Body of pancreas (tissue), 4 donors: ENCODE data around the gene ODF2L. TPM values are rescaled to one million over a fixed set of nuclear protein-coding genes. Genes with fewer than 3 reads are reported as not detected.

Source experiments
- ATAC-seq: fragments of 150-250 bp; one replicate; pipeline ENCODE4 v1.9.1; 2016
- DNase-seq, 4 donors: peaks; one replicate each; pipeline ENCODE4 v3.0.0-alpha.2; 2019
- H3K27ac ChIP-seq, 4 donors: fragments of 200-600 bp; sonication (generic); 1 replicate in 3 of 4; 2 replicates in 1 of 4; pipeline versions ENCODE4 v1.5.1 to v1.6.1; 2016 to 2019; ENCODE audit warnings: mild to moderate bottlenecking in 1 of 4, mixed read lengths in 1 of 4, moderate library complexity in 1 of 4
- H3K27me3 ChIP-seq, 2 donors: fragments of 200-600 bp; sonication (generic); one replicate each; pipeline ENCODE4 v1.6.0; 2016; ENCODE audit warnings: mild to moderate bottlenecking in 1 of 2
- H3K36me3 ChIP-seq, 2 donors: fragments of 200-600 bp; sonication (generic); replicated peaks in 1 of 2; 2 replicates each; pipeline ENCODE4 v1.5.1; 2016; ENCODE audit warnings: low read depth in 2 of 2; ENCODE audit not compliant: insufficient read depth in 1 of 2
- H3K4me1 ChIP-seq: fragments of 200-600 bp; sonication (generic); one replicate; pipeline ENCODE4 v1.6.0; 2016
- H3K4me3 ChIP-seq, 2 donors: fragments of 200-600 bp; sonication (generic); 1 replicate in 1 of 2; 2 replicates in 1 of 2; pipeline ENCODE4 v1.5.1; 2016 to 2019
- H3K9me3 ChIP-seq, 3 donors: fragments of 200-600 bp; sonication (generic); 1 replicate in 2 of 3; 2 replicates in 1 of 3; pipeline ENCODE4 v1.5.1; 2016
- CTCF ChIP-seq, 7 experiments: fragments of 450-650 bp in 4 of 7; fragments of 200-600 bp in 3 of 7; sonication (generic) in 3 of 7; IDR thresholded peaks; one replicate each; pipeline ENCODE4 v1.5.1; 2016 to 2019; ENCODE audit warnings: antibody characterized with exemption in 7 of 7
- POLR2A ChIP-seq, 3 donors: fragments of 450-650 bp; IDR thresholded peaks; one replicate each; pipeline ENCODE4 v1.6.1; 2016; ENCODE audit warnings: antibody characterized with exemption in 3 of 3, mild to moderate bottlenecking in 2 of 3
- WGBS, 2 donors: methylation state at CpG; one replicate each; pipeline ENCODE4 v1.1.5; 2017; 5-methylcytosine and 5-hydroxymethylcytosine counted together
- intact Hi-C: fragments of 100-400 bp; cut with DNase I; formaldehyde crosslinking; loops from one replicate; pipeline ENCODE4 v1.15.1; 2023
- total RNA-seq, 2 donors: library from RNA; depleted of rRNA; stranded (reverse); fragments of >200 nt; gene quantifications; one replicate each; pipeline ENCODE4 v1.1.0, GENCODE V29; 2016

ODF2L gene
- total RNA-seq, 2 donors from 2014 or later, result 22.3 to 34.3 TPM

GRCh38 chr1:86380257-86380861 is 15.8 kb downstream of the ODF2L start:
- ATAC-seq, result peak; percentile 75
- intact Hi-C loops, result no loop called here
- WGBS, 2 donors, result 5 to 6% methylated on average over 4 of the region's 4 CpGs
- DNase-seq, result peak in 1 of 4 donors; percentile 17
- Histone ChIP-seq H3K4me3 (no peak overlapping the region), H3K9me3 (peaks cover 0 to 5% (median 0%) of the 10 kb centered on the region in 3 donors), H3K36me3 (no peaks in the 10 kb centered on the region), H3K4me1 (no peaks in the 10 kb centered on the region), H3K27ac (no peak overlapping the region), H3K27me3 (no peaks in the 10 kb centered on the region)
- peak in 6 of 7 experiments; percentile 52 to 82 (median 76) for TF ChIP-seq CTCF (IDR thresholded peaks at IDR 0.05)
- no peak for TF ChIP-seq POLR2A (IDR thresholded peaks at IDR 0.05)

- DNase-seq (no peak), ATAC-seq (no peak)
- H3K9me3 ChIP-seq, result peaks cover 0 to 5% (median 0%) of the 10 kb centered on the region in 3 donors
- WGBS, 2 donors, result 86 to 100% methylated on average over 1 of the region's 1 CpG
- no peaks in the 10 kb centered on the region for H3K4me1 ChIP-seq
- H3K36me3 ChIP-seq, result peaks cover 0 to 1% of the 10 kb centered on the region in 2 donors
- no peak overlapping the region for H3K27ac ChIP-seq
- intact Hi-C loops, result loop anchor here (10.0 kb wide), 1 partner anchor 126 kb away; no protein-coding TSS in a partner anchor
- no peaks in the 10 kb centered on the region for H3K27me3 ChIP-seq
- no peak for TF ChIP-seq POLR2A (IDR thresholded peaks at IDR 0.05)
- no peak for TF ChIP-seq CTCF (IDR thresholded peaks at IDR 0.05)
- H3K4me3 ChIP-seq, result no peak overlapping the region
Measured at GRCh38 chr1:86378813-86379212, 17.3 kb downstream of the ODF2L start.

GRCh38 chr1:86377341-86377740 is 18.8 kb downstream of the ODF2L start:
- no peaks in the 10 kb centered on the region for H3K27me3 ChIP-seq
- no peak for TF ChIP-seq CTCF (IDR thresholded peaks at IDR 0.05)
- TF ChIP-seq POLR2A (IDR thresholded peaks at IDR 0.05), result no peak
- ATAC-seq (no peak), DNase-seq (no peak)
- no peaks in the 10 kb centered on the region for H3K4me1 ChIP-seq
- intact Hi-C loops, result loop anchor here (10.0 kb wide), 1 partner anchor 127 kb away; no protein-coding TSS in a partner anchor
- WGBS, 2 donors, result 100% methylated on average over 1 of the region's 1 CpG
- H3K4me3 ChIP-seq, result no peak overlapping the region
- peaks cover 0 to 5% (median 0%) of the 10 kb centered on the region in 3 donors for H3K9me3 ChIP-seq
- no peak overlapping the region for H3K27ac ChIP-seq
- H3K36me3 ChIP-seq, result peaks cover 0 to 1% of the 10 kb centered on the region in 2 donors

- TF ChIP-seq CTCF (IDR thresholded peaks at IDR 0.05) (no peak), POLR2A (IDR thresholded peaks at IDR 0.05) (no peak)
- H3K27me3 ChIP-seq, result no peaks in the 10 kb centered on the region
- H3K4me3 ChIP-seq, result no peak overlapping the region
- ATAC-seq (no peak), DNase-seq (no peak)
- peaks cover 0 to 1% of the 10 kb centered on the region in 2 donors for H3K36me3 ChIP-seq
- no peaks in the 10 kb centered on the region for H3K4me1 ChIP-seq
- 82 to 93% methylated on average over 1 of the region's 1 CpG for WGBS, 2 donors
- intact Hi-C loops, result loop anchor here (10.0 kb wide), 1 partner anchor 129 kb away; no protein-coding TSS in a partner anchor
- H3K9me3 ChIP-seq, result peaks cover 0 to 5% (median 0%) of the 10 kb centered on the region in 3 donors
- no peak overlapping the region for H3K27ac ChIP-seq
Measured at GRCh38 chr1:86375688-86376087, 20.4 kb downstream of the ODF2L start.

GRCh38 chr1:86370601-86371022 is 25.5 kb downstream of the ODF2L start:
- no peak overlapping the region for H3K27ac ChIP-seq
- peaks cover 0 to 1% of the 10 kb centered on the region in 2 donors for H3K36me3 ChIP-seq
- H3K4me3 ChIP-seq, result no peak overlapping the region
- H3K4me1 ChIP-seq, result no peaks in the 10 kb centered on the region
- intact Hi-C loops, result loop anchor here (10.0 kb wide), 1 partner anchor 134 kb away; no protein-coding TSS in a partner anchor
- TF ChIP-seq POLR2A (IDR thresholded peaks at IDR 0.05), result no peak
- no peak for TF ChIP-seq CTCF (IDR thresholded peaks at IDR 0.05)
- H3K9me3 ChIP-seq, result no peaks in the 10 kb centered on the region
- DNase-seq (no peak), ATAC-seq (no peak)
- H3K27me3 ChIP-seq, result no peaks in the 10 kb centered on the region
